ENCODE data around the gene MAP2K7. TPM values are rescaled to one million over a fixed set of nuclear protein-coding genes. Genes with fewer than 3 reads are reported as not detected.

The MAP2K7 gene
- total RNA-seq, 4 donors from 2014 or later, result 9.1 to 18.6 (median 14.9) TPM

- H3K4me1 ChIP-seq, result peaks cover 6 to 12% of the 10 kb centered on the region in 2 donors
- H3K27me3 ChIP-seq, result no peaks in the 10 kb centered on the region
- TF ChIP-seq CTCF (IDR thresholded peaks at IDR 0.05) (no peak), POLR2A (IDR thresholded peaks at IDR 0.05) (no peak)
- no peak overlapping the region for H3K4me3 ChIP-seq (replicated peaks in 1 of 3)
- H3K27ac ChIP-seq, result no peak overlapping the region
- H3K36me3 ChIP-seq, result no peaks in the 10 kb centered on the region
- DNase-seq, result no peak
- intact Hi-C loops (cut with DNase I), result no loop called here
- no peaks in the 10 kb centered on the region for H3K9me3 ChIP-seq
- 44 to 46% methylated on average over 11 to 12 of the region's 12 CpGs for WGBS, 2 donors
These were observed 28.8 kb upstream of the MAP2K7 start for GRCh38 chr19:7874897-7875273.

DNA sequence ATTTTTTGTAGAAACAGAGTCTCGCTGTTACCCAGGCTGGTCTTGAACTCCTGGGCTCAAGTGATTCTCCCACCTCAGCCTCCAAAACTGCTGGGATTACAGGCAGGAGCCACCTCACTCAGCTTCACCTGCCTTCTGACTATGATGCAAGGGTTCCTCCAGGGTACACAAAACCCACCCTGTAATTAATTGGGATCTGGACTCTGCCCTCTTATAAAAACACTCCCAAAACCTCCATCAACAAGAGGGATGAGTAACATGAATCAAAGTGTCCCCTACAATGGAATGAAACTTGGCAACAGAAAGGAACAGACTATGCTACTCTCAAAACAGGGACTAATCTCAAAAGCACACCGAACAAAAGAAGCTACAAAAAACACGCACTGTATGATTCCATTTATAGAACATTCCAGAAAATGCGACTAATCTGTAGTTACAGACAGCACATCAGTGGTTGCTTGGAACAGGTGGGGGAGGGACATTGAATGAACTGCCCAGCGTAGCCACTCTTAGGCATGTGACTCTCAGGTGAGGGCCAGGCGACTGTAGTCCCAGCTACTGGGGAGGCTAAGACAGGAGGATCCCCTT lies 26.3 kb upstream of the MAP2K7 start:
- Histone ChIP-seq H3K27me3 (no peaks in the 10 kb centered on the region), H3K4me3 (replicated peaks in 1 of 3) (no peak overlapping the region), H3K4me1 (peaks cover 6 to 12% of the 10 kb centered on the region in 2 donors), H3K9me3 (no peaks in the 10 kb centered on the region), H3K36me3 (no peaks in the 10 kb centered on the region), H3K27ac (no peak overlapping the region)
- intact Hi-C loops (cut with DNase I), result no loop called here
- 79 to 80% methylated on average over 6 of the region's 6 CpGs for WGBS, 2 donors
- no peak for TF ChIP-seq CTCF (IDR thresholded peaks at IDR 0.05)
- no peak for TF ChIP-seq POLR2A (IDR thresholded peaks at IDR 0.05)
- no peak for DNase-seq

DNA sequence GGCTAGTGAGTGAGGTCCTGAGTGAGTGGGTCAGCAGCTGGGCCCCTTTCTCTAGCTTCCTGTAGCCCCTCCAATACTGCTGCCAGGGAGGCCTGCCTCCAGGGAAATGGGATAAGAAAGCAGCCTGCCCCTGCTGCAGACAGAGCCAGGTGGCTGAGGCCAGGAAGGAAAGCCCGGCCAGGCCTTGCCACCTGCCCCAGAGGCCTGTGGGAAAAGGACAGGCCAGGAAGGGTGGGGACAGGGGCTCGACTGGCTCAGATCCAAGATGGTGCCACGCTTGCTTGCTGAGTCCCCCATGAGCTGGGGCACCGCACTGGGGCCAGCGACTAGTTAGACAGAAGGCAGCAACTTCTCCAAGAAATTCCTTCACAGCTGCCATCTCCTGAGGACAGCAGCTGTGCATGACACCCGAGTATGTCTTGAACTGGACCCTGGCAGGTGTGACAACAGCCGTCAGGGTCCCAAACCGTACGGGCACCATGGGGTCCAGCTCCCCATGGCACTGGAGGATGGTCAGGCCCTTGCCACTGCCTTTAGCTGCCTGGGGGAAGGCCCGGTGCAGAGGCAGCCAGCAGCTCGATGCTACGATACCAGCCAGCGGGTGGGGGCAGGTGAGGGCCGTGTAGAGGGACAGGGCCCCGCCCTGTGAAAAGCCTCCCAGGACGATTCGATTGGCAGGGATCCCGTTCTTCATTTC lies 24.4 kb upstream of the MAP2K7 start:
- Histone ChIP-seq H3K4me3 (replicated peaks in 1 of 3) (no peak overlapping the region), H3K9me3 (no peaks in the 10 kb centered on the region), H3K27me3 (no peaks in the 10 kb centered on the region), H3K36me3 (no peaks in the 10 kb centered on the region), H3K4me1 (peaks cover 0 to 5% of the 10 kb centered on the region in 2 donors), H3K27ac (no peak overlapping the region)
- intact Hi-C loops (cut with DNase I), result no loop called here
- 70 to 76% methylated on average over 14 to 18 of the region's 18 CpGs for WGBS, 2 donors
- TF ChIP-seq POLR2A (IDR thresholded peaks at IDR 0.05), result no peak
- TF ChIP-seq CTCF (IDR thresholded peaks at IDR 0.05), result no peak
- no peak for DNase-seq

- intact Hi-C loops (cut with DNase I), result no loop called here
- no peak for TF ChIP-seq CTCF (IDR thresholded peaks at IDR 0.05)
- TF ChIP-seq POLR2A (IDR thresholded peaks at IDR 0.05), result no peak
- Histone ChIP-seq H3K27me3 (no peaks in the 10 kb centered on the region), H3K27ac (no peak overlapping the region), H3K9me3 (no peaks in the 10 kb centered on the region), H3K36me3 (no peaks in the 10 kb centered on the region), H3K4me1 (no peaks in the 10 kb centered on the region), H3K4me3 (replicated peaks in 1 of 3) (no peak overlapping the region)
- no peak for DNase-seq
- 87% methylated on average over 19 of the region's 19 CpGs for WGBS, 2 donors
These were observed 23.8 kb upstream of the MAP2K7 start for GRCh38 chr19:7879836-7880235.

GRCh38 chr19:7881910-7882309 lies 21.8 kb upstream of the MAP2K7 start:
- Histone ChIP-seq H3K27me3 (no peaks in the 10 kb centered on the region), H3K4me1 (no peaks in the 10 kb centered on the region), H3K36me3 (no peaks in the 10 kb centered on the region), H3K27ac (no peak overlapping the region), H3K4me3 (replicated peaks in 1 of 3) (no peak overlapping the region), H3K9me3 (no peaks in the 10 kb centered on the region)
- intact Hi-C loops (cut with DNase I), result no loop called here
- no peak for TF ChIP-seq POLR2A (IDR thresholded peaks at IDR 0.05)
- TF ChIP-seq CTCF (IDR thresholded peaks at IDR 0.05), result no peak
- no peak for DNase-seq
- WGBS, 2 donors, result 87 to 91% methylated on average over 3 of the region's 3 CpGs
